Liver (tissue), 9 donors: Measurements from ENCODE around the gene TANC1. TPM values are rescaled to one million over a fixed set of nuclear protein-coding genes. Genes with fewer than 3 reads are reported as not detected.

Experiments
- DNase-seq: peaks from one replicate; pipeline ENCODE4 v3.0.0-alpha.2; 2017; ENCODE audit warnings: low spot score
- H3K27ac ChIP-seq, 2 donors: one replicate each; pipeline ENCODE4 v1.7.0; 2013; ENCODE audit warnings: inconsistent platforms in 2 of 2, low read length in 2 of 2, control low read depth in 1 of 2, low read depth in 1 of 2, mild to moderate bottlenecking in 1 of 2
- H3K27me3 ChIP-seq, 4 donors: one replicate each; pipeline versions ENCODE4 v1.6.1 to v1.7.0; 2013; ENCODE audit warnings: low read length in 3 of 4, inconsistent platforms in 1 of 4, mild to moderate bottlenecking in 1 of 4, moderate library complexity in 1 of 4; ENCODE audit not compliant: control insufficient read depth in 4 of 4, insufficient read depth in 4 of 4
- H3K36me3 ChIP-seq, 4 donors: one replicate each; pipeline versions ENCODE4 v1.6.1 to v1.7.0; 2013; ENCODE audit warnings: low read length in 3 of 4, mild to moderate bottlenecking in 3 of 4, low read depth in 1 of 4, moderate library complexity in 1 of 4; ENCODE audit not compliant: control insufficient read depth in 4 of 4, insufficient read depth in 3 of 4
- H3K4me1 ChIP-seq, 4 donors: one replicate each; pipeline versions ENCODE4 v1.6.1 to v1.7.0; 2013; ENCODE audit warnings: low read length in 3 of 4, mild to moderate bottlenecking in 3 of 4, moderate library complexity in 1 of 4; ENCODE audit not compliant: control insufficient read depth in 4 of 4, insufficient read depth in 4 of 4
- H3K4me3 ChIP-seq, 3 donors: one replicate each; pipeline versions ENCODE4 v1.6.1 to v1.7.0; 2013; ENCODE audit warnings: low read length in 3 of 3, control low read depth in 1 of 3, low read depth in 1 of 3, mild to moderate bottlenecking in 1 of 3
- H3K9ac ChIP-seq, 2 donors: one replicate each; pipeline ENCODE4 v1.7.0; 2013; ENCODE audit warnings: low read length in 2 of 2, mild to moderate bottlenecking in 2 of 2, moderate library complexity in 2 of 2, control low read depth in 1 of 2, low read depth in 1 of 2
- H3K9me3 ChIP-seq, 4 donors: one replicate each; pipeline versions ENCODE4 v1.6.1 to v1.7.0; 2013; ENCODE audit warnings: low read length in 3 of 4; ENCODE audit not compliant: control insufficient read depth in 4 of 4
- EGR1 ChIP-seq, 2 donors: IDR thresholded peaks; 2 replicates each; pipeline ENCODE4 v1.6.1; 2016 to 2018; ENCODE audit warnings: antibody characterized with exemption in 2 of 2, low read depth in 2 of 2
- FOXA2 ChIP-seq: IDR thresholded peaks from 2 replicates; pipeline ENCODE4 v1.6.1; 2016; ENCODE audit warnings: antibody characterized with exemption
- GABPA ChIP-seq, 2 donors: IDR thresholded peaks in 1 of 2; conservative IDR thresholded peaks in 1 of 2; 2 replicates each; pipeline ENCODE4 v1.6.1; 2016; ENCODE audit warnings: antibody characterized with exemption in 2 of 2, mild to moderate bottlenecking in 1 of 2, moderate library complexity in 1 of 2
- HNF4A ChIP-seq, 2 donors: conservative IDR thresholded peaks; 2 replicates each; pipeline ENCODE4 v1.6.1; 2016; ENCODE audit warnings: antibody characterized with exemption in 2 of 2, mild to moderate bottlenecking in 2 of 2
- HNF4G ChIP-seq: IDR thresholded peaks from 2 replicates; pipeline ENCODE4 v1.6.1; 2016; ENCODE audit warnings: antibody characterized with exemption
- MAX ChIP-seq: IDR thresholded peaks from 2 replicates; pipeline ENCODE4 v1.6.1; 2016; ENCODE audit warnings: antibody characterized with exemption
- NR2F2 ChIP-seq: IDR thresholded peaks from 2 replicates; pipeline ENCODE4 v1.6.1; 2016; ENCODE audit warnings: antibody characterized with exemption
- RAD21 ChIP-seq, 2 donors: IDR thresholded peaks; 2 replicates each; pipeline ENCODE4 v1.6.1; 2016; ENCODE audit warnings: antibody characterized with exemption in 2 of 2, mild to moderate bottlenecking in 2 of 2
- RXRA ChIP-seq, 2 donors: IDR thresholded peaks; 2 replicates each; pipeline ENCODE4 v1.6.1; 2017 to 2018; ENCODE audit warnings: antibody characterized with exemption in 2 of 2, mild to moderate bottlenecking in 1 of 2
- SP1 ChIP-seq: IDR thresholded peaks from 2 replicates; pipeline ENCODE4 v1.6.1; 2018; ENCODE audit warnings: antibody characterized with exemption, mild to moderate bottlenecking
- TAF1 ChIP-seq: conservative IDR thresholded peaks from 2 replicates; pipeline ENCODE4 v1.6.1; 2016; ENCODE audit warnings: antibody characterized with exemption, mild to moderate bottlenecking
- YY1 ChIP-seq: IDR thresholded peaks from 2 replicates; pipeline ENCODE4 v1.6.1; 2016; ENCODE audit warnings: antibody characterized with exemption, mild to moderate bottlenecking
- WGBS: extraction: QIAGEN DNeasy Blood & Tissue Kit; methylation state at CpG from one replicate; pipeline ENCODE4 v1.1.7; 2013; 5-methylcytosine and 5-hydroxymethylcytosine counted together
- polyA plus RNA-seq, 2 donors: library from polyadenylated mRNA; stranded (reverse) in 1 of 2; unstranded in 1 of 2; fragments of 200-250 nt in 1 of 2; fragments of >200 nt in 1 of 2; fragmentation: Nextera tagmentation in 1 of 2; extraction: Ambion mirVana in 1 of 2; gene quantifications; one replicate each; pipeline versions ENCODE4 v1.2.1 to v1.2.3, GENCODE V29; 2013 to 2015
- total RNA-seq, 2 donors: library from RNA; depleted of rRNA; stranded (reverse); fragments of >200 nt; gene quantifications; one replicate each; pipeline ENCODE4 v1.2.3, GENCODE V29; 2014
- TF ChIP-seq, protein P1 (sequence below): IDR thresholded peaks from 2 replicates; pipeline ENCODE4 v1.6.1; 2016; ENCODE audit warnings: antibody characterized with exemption, mild to moderate bottlenecking
- TF ChIP-seq, protein P2 (sequence below): fragments of 150-350 bp; IDR thresholded peaks from 2 replicates; pipeline ENCODE4 v1.5.1; 2017; ENCODE audit warnings: improper control_type of control experiment, low read depth, low read length; ENCODE audit not compliant: missing input control
- donor health status: healthy.
- donor health status: healthy.
- donor health status: healthy.
- donor health status: healthy.
- donor health status: healthy.

TANC1 gene
- total and polyA plus RNA-seq, 4 donors, result 3.7 to 17.7 (median 5.2) TPM

GRCh38 chr2:159125858-159126257, 157.4 kb downstream of the TANC1 start (continued):
- TF ChIP-seq, protein P1, sequence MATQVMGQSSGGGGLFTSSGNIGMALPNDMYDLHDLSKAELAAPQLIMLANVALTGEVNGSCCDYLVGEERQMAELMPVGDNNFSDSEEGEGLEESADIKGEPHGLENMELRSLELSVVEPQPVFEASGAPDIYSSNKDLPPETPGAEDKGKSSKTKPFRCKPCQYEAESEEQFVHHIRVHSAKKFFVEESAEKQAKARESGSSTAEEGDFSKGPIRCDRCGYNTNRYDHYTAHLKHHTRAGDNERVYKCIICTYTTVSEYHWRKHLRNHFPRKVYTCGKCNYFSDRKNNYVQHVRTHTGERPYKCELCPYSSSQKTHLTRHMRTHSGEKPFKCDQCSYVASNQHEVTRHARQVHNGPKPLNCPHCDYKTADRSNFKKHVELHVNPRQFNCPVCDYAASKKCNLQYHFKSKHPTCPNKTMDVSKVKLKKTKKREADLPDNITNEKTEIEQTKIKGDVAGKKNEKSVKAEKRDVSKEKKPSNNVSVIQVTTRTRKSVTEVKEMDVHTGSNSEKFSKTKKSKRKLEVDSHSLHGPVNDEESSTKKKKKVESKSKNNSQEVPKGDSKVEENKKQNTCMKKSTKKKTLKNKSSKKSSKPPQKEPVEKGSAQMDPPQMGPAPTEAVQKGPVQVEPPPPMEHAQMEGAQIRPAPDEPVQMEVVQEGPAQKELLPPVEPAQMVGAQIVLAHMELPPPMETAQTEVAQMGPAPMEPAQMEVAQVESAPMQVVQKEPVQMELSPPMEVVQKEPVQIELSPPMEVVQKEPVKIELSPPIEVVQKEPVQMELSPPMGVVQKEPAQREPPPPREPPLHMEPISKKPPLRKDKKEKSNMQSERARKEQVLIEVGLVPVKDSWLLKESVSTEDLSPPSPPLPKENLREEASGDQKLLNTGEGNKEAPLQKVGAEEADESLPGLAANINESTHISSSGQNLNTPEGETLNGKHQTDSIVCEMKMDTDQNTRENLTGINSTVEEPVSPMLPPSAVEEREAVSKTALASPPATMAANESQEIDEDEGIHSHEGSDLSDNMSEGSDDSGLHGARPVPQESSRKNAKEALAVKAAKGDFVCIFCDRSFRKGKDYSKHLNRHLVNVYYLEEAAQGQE, result no peak

- H3K9ac ChIP-seq, result no peak overlapping the region
- DNase-seq, result no peak
- 69% methylated on average over 2 of the region's 2 CpGs for WGBS
- no peaks in the 10 kb centered on the region for H3K9me3 ChIP-seq
- no peaks in the 10 kb centered on the region for H3K27me3 ChIP-seq
- no peak overlapping the region for H3K4me3 ChIP-seq
- no peaks in the 10 kb centered on the region for H3K36me3 ChIP-seq
- peaks cover 0 to 2% (median under 1%) of the 10 kb centered on the region in 4 donors for H3K4me1 ChIP-seq
- H3K27ac ChIP-seq, result no peak overlapping the region
- TF ChIP-seq YY1 (no peak), HNF4A (conservative IDR thresholded peaks at IDR 0.05) (no peak), TAF1 (no peak), HNF4G (no peak), EGR1 (IDR thresholded peaks at IDR 0.05; ENCODE audit: low read depth in 2 of 2) (no peak), SP1 (no peak)
- TF ChIP-seq, protein P2, sequence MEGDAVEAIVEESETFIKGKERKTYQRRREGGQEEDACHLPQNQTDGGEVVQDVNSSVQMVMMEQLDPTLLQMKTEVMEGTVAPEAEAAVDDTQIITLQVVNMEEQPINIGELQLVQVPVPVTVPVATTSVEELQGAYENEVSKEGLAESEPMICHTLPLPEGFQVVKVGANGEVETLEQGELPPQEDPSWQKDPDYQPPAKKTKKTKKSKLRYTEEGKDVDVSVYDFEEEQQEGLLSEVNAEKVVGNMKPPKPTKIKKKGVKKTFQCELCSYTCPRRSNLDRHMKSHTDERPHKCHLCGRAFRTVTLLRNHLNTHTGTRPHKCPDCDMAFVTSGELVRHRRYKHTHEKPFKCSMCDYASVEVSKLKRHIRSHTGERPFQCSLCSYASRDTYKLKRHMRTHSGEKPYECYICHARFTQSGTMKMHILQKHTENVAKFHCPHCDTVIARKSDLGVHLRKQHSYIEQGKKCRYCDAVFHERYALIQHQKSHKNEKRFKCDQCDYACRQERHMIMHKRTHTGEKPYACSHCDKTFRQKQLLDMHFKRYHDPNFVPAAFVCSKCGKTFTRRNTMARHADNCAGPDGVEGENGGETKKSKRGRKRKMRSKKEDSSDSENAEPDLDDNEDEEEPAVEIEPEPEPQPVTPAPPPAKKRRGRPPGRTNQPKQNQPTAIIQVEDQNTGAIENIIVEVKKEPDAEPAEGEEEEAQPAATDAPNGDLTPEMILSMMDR, result no peak
- TF ChIP-seq, protein P1, result no peak
Measured at GRCh38 chr2:159126432-159127022, 158.1 kb downstream of the TANC1 start.

GRCh38 chr2:159128191-159128590, 159.8 kb downstream of the TANC1 start:
- H3K27me3 ChIP-seq, result no peaks in the 10 kb centered on the region
- 94% methylated on average over 1 of the region's 1 CpG for whole genome bisulfite sequencing
- no peaks in the 10 kb centered on the region for H3K36me3 ChIP-seq
- no peaks in the 10 kb centered on the region for H3K9me3 ChIP-seq
- no peak overlapping the region for H3K27ac ChIP-seq
- no peak overlapping the region for H3K9ac ChIP-seq
- peaks cover 0 to 3% (median 1%) of the 10 kb centered on the region in 4 donors for H3K4me1 ChIP-seq
- DNase-seq, result no peak
- no peak overlapping the region for H3K4me3 ChIP-seq
- no peak for TF ChIP-seq GABPA (IDR thresholded peaks at IDR 0.05 in 1 of 2, conservative IDR thresholded peaks at IDR 0.05 in 1 of 2)
- no peak for TF ChIP-seq YY1
- no peak for TF ChIP-seq HNF4G
- TF ChIP-seq HNF4A (conservative IDR thresholded peaks at IDR 0.05), result no peak
- no peak for TF ChIP-seq NR2F2
- TF ChIP-seq, protein P1, result no peak
- no peak for TF ChIP-seq RXRA (IDR thresholded peaks at IDR 0.05)
- no peak for TF ChIP-seq RAD21 (IDR thresholded peaks at IDR 0.05)
- no peak for TF ChIP-seq MAX
- no peak for TF ChIP-seq TAF1
- no peak for TF ChIP-seq FOXA2
- no peak for TF ChIP-seq SP1
